ENCODE results near the gene MAIP1.

The MAIP1 gene

GRCh38 chr2:199988151-199988550 is 32.8 kb downstream of the MAIP1 start:
- no peak for DNase-seq (ENCODE audit: low read depth in 1 of 2, low spot score in 1 of 2)

DNA sequence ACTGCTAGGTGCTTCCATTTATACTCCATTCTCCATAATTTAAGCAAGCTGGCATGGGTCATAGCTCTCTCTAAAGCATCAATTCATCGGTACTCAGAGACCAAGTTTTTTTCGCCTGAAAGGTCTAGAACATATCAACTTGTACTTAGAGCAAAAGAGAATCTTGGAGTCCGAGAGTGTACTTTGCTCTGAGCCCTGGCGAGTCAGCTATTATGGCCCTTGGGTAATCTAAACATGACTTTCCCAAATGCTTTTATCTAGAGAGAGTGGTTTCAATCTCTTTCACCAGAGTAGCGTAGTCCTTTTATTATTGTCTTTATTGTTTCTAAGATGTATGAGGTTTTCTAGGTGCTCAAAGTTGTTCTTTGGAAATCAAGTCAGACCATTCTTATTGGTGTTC is 34.4 kb downstream of the MAIP1 start:
- no peak for DNase-seq (ENCODE audit: low read depth in 1 of 2, low spot score in 1 of 2)

DNA sequence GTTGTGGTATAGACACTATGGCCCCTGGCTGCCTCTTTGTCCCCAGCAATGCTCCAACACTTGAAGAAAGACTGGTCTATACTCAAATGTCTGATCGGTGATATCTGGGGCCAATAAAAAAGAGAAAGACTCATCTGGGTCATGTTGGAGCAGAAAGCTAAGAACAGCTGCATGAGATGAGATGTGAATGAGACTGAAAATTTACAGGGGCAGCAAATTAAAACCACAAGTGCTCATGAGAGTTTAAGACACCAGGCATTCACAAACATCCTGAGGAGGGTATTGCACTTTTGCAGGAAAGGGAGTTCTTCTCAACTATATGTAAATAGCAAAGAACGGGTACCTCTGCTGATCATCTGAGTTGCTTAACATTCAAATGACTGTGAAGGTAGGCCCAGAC is 36.3 kb downstream of the MAIP1 start:
- no peak for DNase-seq (ENCODE audit: low read depth in 1 of 2, low spot score in 1 of 2)

DNA sequence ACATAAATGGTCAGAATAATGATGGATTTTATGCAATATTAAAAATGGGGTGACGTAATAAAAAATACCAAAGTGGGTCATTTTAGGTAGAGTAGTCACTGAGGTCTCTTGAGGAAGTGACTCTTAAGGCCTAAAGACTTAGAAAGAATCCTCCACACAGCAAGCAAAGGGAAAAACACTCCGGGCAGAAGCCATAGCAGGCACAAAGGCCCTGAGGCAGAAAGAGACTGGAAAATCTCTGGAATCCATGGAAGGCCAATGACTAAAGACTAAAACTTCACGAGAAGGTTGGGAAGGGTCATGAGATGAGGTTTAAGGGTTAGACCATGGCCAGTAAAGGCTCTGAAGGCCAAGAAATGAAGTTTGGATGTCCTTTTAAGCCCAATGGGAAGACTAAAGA is 36.9 kb downstream of the MAIP1 start:
- DNase-seq (ENCODE audit: low read depth in 1 of 2, low spot score in 1 of 2), result no peak

DNA sequence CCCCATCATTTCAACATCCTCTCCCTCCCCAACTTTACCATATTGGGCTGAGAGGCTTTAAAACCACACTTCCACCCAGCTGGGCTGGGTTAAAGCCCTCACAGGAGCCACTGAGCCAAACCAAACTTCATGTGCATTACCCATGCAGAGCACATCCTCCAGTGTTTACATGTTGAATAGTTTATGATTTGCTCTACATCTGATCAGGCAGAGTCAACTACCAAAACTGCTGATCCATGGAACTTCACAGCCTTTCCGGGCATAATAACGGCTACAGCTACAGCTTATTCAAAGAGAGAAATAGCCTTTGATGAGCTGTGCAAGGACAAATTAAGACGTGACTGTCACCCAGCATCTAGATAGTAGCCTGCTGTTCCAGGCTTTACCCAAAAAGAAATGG is 39.0 kb downstream of the MAIP1 start:
- DNase-seq (ENCODE audit: low read depth in 1 of 2, low spot score in 1 of 2), result no peak

GRCh38 chr2:199994896-199995295 is 39.5 kb downstream of the MAIP1 start:
- no peak for DNase-seq (ENCODE audit: low read depth in 1 of 2, low spot score in 1 of 2)

- DNase-seq (ENCODE audit: low read depth in 1 of 2, low spot score in 1 of 2), result no peak
These were observed 41.9 kb downstream of the MAIP1 start for GRCh38 chr2:199997296-199997695.

GRCh38 chr2:199999166-199999565 is 43.8 kb downstream of the MAIP1 start:
- DNase-seq (ENCODE audit: low read depth in 1 of 2, low spot score in 1 of 2), result no peak

DNA sequence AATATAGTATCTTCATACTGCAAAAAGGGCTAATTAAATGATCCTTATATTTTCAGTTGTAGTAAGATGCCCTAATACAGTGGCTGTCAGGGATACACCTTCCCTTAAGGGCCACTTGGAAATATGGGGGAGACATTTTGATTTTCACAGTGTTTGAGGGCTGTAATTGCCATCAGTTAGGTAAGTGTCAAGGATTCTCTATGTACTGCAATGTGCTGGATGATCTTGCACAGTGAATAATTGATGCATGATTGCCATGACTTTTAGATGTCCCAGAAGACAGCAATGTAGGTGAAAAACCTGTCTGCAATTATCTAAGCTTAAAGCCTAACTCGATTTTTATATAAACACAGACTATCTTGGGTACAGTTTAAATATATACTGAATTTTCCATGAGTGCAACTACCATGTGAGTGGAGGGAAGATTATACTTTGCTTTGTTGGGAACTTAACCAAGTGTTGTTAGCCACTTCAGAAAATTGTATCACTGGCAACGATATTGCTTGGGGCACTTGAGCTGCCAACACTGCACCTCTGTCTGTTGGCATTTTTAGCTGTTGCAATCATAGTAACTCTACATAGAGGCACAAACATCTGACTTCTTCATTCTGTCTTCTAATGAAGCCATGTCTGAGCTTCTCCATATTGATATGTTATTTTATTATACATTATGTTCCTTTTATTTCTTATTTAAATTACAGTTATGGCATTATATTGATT is 45.2 kb downstream of the MAIP1 start:
- DNase-seq (ENCODE audit: low read depth in 1 of 2, low spot score in 1 of 2), result no peak

- no peak for DNase-seq (ENCODE audit: low read depth in 1 of 2, low spot score in 1 of 2)
These were observed 48.1 kb downstream of the MAIP1 start for GRCh38 chr2:200003444-200003843.

DNA sequence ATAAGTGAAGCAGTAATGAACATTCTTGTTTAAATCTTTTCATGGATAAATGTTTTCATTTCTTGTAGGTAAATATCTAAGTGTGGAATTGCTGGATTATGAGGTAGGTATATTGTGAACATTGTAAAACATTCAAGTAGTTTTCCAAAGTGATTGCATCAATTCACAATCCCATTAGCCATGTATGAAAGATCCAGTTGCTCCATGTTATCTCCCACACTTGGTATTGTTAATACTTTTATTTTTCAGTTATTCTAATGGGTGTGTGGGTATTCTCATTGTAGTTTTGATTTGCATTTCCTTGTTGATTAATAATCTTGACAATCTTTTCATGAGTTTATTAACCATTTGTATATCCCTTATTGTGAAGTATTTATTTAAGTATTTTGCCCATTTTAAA is 50.3 kb downstream of the MAIP1 start:
- DNase-seq (ENCODE audit: low read depth in 1 of 2, low spot score in 1 of 2), result no peak

GRCh38 chr2:200007306-200007705 is 51.9 kb downstream of the MAIP1 start:
- DNase-seq (ENCODE audit: low read depth in 1 of 2, low spot score in 1 of 2), result no peak

- no peak for DNase-seq (ENCODE audit: low read depth in 1 of 2, low spot score in 1 of 2)
These were observed 57.0 kb downstream of the MAIP1 start for GRCh38 chr2:200012401-200012800.

Measured in activated T-helper 1 cell treated with anti-CD3 and anti-CD28 coated beads, Interleukin-2, amount 50 U/mL, for 16 hours (primary cell).